Parathyroid adenoma (tissue), 2 donors: ENCODE measurements around the gene MAGI2.

Experiments used
- H2AFZ ChIP-seq: fragments of 300-600 bp; sonication (generic); one replicate; pipeline ENCODE4 v1.7.0; 2017; ENCODE audit warnings: antibody characterized with exemption, mild to moderate bottlenecking
- H3K27ac ChIP-seq: fragments of 300-600 bp; sonication (generic); one replicate; pipeline ENCODE4 v1.7.0; 2017
- H3K27me3 ChIP-seq: fragments of 300-600 bp; sonication (generic); one replicate; pipeline ENCODE4 v1.7.0; 2017; ENCODE audit warnings: low read length; ENCODE audit not compliant: control insufficient read depth, insufficient read depth
- H3K36me3 ChIP-seq: fragments of 300-600 bp; sonication (generic); one replicate; pipeline ENCODE4 v1.7.0; 2017; ENCODE audit warnings: low read length; ENCODE audit not compliant: control insufficient read depth, insufficient read depth
- H3K4me1 ChIP-seq: fragments of 300-600 bp; sonication (generic); one replicate; pipeline ENCODE4 v1.7.0; 2017; ENCODE audit warnings: control low read depth
- H3K4me2 ChIP-seq: fragments of 300-600 bp; sonication (generic); one replicate; pipeline ENCODE4 v1.7.0; 2017; ENCODE audit warnings: low read length
- H3K4me3 ChIP-seq: fragments of 300-600 bp; sonication (generic); one replicate; pipeline ENCODE4 v1.7.0; 2017; ENCODE audit warnings: low read depth, low read length
- H3K79me2 ChIP-seq: fragments of 300-600 bp; sonication (generic); one replicate; pipeline ENCODE4 v1.7.0; 2017; ENCODE audit warnings: control low read depth
- H3K9ac ChIP-seq: fragments of 300-600 bp; sonication (generic); one replicate; pipeline ENCODE4 v1.7.0; 2017; ENCODE audit warnings: mild to moderate bottlenecking
- H3K9me3 ChIP-seq: fragments of 300-600 bp; sonication (generic); one replicate; pipeline ENCODE4 v1.7.0; 2017; ENCODE audit warnings: low read length; ENCODE audit not compliant: control insufficient read depth
- TF ChIP-seq, protein P1 (sequence below): fragments of 300-600 bp; sonication (generic); IDR thresholded peaks from one replicate; pipeline ENCODE4 v1.7.0; 2017; ENCODE audit warnings: antibody characterized with exemption, mild to moderate bottlenecking
- donor health status: primary hyperparathyroidism.

The MAGI2 gene

DNA sequence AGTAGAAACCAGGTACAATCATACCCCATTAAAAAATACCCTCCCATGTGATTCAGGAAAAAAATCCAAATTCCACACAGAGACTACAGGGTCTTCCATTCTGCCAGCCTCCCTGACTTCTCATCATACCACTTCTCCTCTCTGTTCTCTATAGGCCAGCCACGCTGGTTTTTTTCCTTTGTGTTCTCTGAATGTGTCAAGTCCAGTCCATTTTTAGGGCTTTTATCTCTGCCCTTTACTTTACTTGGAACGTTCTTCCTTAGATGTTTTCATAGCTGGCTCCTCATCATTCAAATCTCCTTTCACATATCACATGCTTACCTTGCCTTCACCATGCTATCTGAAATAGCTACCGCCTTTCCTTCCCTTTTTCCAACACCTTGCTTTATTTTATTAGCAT lies 1057.3 kb downstream of the MAGI2 start:
- H3K4me1 ChIP-seq: no peaks in the 10 kb centered on the region
- TF ChIP-seq, protein P1, sequence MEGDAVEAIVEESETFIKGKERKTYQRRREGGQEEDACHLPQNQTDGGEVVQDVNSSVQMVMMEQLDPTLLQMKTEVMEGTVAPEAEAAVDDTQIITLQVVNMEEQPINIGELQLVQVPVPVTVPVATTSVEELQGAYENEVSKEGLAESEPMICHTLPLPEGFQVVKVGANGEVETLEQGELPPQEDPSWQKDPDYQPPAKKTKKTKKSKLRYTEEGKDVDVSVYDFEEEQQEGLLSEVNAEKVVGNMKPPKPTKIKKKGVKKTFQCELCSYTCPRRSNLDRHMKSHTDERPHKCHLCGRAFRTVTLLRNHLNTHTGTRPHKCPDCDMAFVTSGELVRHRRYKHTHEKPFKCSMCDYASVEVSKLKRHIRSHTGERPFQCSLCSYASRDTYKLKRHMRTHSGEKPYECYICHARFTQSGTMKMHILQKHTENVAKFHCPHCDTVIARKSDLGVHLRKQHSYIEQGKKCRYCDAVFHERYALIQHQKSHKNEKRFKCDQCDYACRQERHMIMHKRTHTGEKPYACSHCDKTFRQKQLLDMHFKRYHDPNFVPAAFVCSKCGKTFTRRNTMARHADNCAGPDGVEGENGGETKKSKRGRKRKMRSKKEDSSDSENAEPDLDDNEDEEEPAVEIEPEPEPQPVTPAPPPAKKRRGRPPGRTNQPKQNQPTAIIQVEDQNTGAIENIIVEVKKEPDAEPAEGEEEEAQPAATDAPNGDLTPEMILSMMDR: no peak
- no peaks in the 10 kb centered on the region for H3K9me3 ChIP-seq
- no peaks in the 10 kb centered on the region for H3K27me3 ChIP-seq
- no peak overlapping the region for H3K4me2 ChIP-seq
- H3K4me3 ChIP-seq: no peak overlapping the region
- no peak overlapping the region for H3K27ac ChIP-seq
- no peaks in the 10 kb centered on the region for H3K36me3 ChIP-seq
- H3K79me2 ChIP-seq: no peaks in the 10 kb centered on the region
- H2AFZ ChIP-seq: no peak overlapping the region
- no peak overlapping the region for H3K9ac ChIP-seq

DNA sequence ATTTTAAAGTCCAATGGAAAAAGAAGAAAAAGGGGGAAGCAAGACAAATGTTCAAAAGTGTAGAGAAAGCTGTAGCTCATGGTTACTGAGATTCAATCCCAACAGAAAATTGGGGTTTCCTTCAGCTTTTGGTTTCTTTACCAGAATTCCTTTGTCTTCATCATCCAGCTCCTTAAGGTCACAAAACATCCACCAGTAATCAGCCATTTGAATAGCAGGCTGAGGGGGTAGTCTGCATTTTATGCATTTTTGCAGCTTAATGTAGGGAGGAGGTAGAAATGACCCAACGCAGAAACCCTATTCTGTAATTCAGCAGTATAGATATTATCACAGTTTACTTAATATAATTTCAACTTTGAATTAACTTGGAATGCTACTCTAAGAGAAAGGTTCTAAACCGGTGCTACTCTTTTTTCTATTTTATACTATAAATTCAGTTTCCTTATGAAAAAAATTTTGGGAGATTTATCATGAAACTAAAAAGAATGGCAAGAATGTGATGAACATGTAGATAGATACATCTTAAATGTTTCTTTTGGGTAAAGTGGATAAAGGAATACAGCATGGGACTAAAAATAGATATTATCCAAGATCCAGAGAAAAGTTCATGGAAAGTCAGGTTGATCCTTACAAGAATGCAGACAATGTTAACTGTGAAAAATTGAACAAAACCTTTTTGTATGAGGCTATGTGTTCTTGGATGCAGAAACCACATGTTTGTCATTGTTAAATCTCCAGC lies 1058.0 kb downstream of the MAGI2 start:
- Histone ChIP-seq H3K9me3 (no peaks in the 10 kb centered on the region), H3K9ac (no peak overlapping the region), H3K4me2 (no peak overlapping the region), H3K4me3 (no peak overlapping the region), H3K79me2 (no peaks in the 10 kb centered on the region), H3K27me3 (no peaks in the 10 kb centered on the region), H3K27ac (no peak overlapping the region), H3K36me3 (no peaks in the 10 kb centered on the region), H2AFZ (no peak overlapping the region), H3K4me1 (no peaks in the 10 kb centered on the region)
- TF ChIP-seq, protein P1: no peak

DNA sequence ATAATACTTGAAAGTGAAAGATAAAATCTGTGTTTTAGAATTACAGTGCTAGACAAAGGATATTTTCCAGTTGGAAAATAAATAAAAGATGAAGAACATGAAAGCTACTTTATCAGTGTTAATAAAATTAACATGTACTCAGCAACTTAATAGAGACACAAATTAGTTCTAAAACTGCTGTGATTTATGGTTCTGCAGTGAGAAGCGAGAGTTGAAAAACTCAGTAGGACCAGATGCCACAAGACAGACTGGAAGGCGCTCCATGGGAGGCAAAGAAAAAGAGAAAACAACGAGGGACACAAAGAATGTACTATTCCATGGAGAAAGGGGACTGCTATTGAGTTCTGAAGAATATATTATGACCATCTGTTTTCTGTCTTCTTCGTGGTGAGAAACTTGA lies 1064.4 kb downstream of the MAGI2 start:
- H3K79me2 ChIP-seq: no peaks in the 10 kb centered on the region
- no peaks in the 10 kb centered on the region for H3K36me3 ChIP-seq
- no peaks in the 10 kb centered on the region for H3K27me3 ChIP-seq
- no peak overlapping the region for H2AFZ ChIP-seq
- TF ChIP-seq, protein P1: no peak
- H3K27ac ChIP-seq: no peak overlapping the region
- no peak overlapping the region for H3K4me2 ChIP-seq
- no peaks in the 10 kb centered on the region for H3K4me1 ChIP-seq
- no peaks in the 10 kb centered on the region for H3K9me3 ChIP-seq
- no peak overlapping the region for H3K9ac ChIP-seq
- no peak overlapping the region for H3K4me3 ChIP-seq

DNA sequence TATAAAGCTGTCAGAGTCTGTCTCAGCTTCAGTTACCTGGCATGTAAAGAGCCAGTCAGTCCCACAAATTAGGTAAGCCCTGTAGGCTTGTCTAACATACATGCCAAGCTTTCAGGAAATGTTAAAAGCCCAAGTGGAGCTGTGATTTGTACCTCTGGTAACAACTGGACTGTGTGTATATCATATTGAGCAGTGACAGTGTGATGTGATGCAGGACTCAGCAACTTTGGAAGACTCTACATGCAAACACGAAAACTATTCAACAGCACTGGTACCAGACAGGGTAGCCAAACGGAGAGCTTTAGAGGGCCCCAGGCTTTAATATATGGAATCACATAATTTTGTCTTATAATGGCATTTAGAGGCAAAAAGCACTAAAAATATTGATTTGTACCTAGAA lies 1066.9 kb downstream of the MAGI2 start:
- H3K36me3 ChIP-seq: no peaks in the 10 kb centered on the region
- no peak overlapping the region for H2AFZ ChIP-seq
- TF ChIP-seq, protein P1: no peak
- H3K4me2 ChIP-seq: no peak overlapping the region
- H3K4me3 ChIP-seq: no peak overlapping the region
- H3K27me3 ChIP-seq: no peaks in the 10 kb centered on the region
- no peak overlapping the region for H3K27ac ChIP-seq
- H3K9me3 ChIP-seq: no peaks in the 10 kb centered on the region
- no peak overlapping the region for H3K9ac ChIP-seq
- no peaks in the 10 kb centered on the region for H3K4me1 ChIP-seq
- H3K79me2 ChIP-seq: no peaks in the 10 kb centered on the region
